ENCODE data around the gene FBXO3.

The FBXO3 gene

DNA sequence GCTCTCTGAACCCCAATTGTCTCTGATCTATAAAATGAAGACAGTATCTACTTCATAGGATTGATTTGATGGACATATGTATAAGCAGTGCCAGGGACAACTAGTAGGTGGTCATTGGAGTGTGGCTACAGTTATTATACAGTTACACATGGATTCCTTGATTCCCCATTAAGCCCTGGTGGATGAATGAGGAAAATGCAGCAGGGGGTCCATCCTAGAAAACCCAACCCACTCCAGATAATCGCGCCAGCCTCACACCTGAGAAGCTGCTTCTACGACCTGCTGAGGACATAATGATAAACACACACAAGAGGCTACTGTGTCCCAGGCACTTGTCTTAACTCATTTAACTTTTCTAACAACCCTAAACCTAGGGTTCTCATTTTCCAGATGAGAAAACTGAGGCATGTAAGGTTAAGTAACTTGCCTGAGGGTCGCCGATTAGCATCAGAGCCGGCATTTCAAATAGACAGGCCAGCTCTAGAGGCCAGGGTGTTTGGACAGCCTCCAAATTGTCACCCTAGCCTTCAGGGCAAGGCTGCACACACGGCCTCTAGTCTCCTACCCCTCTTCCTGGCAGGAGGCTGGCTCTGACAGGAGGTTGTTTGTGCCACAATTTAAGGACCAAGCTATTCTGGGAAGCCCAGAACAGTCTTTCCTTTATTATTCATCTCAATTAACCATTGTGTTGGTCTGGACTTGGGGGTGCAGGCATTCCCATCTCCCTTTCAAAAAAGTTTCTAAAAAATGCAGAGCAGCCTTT, 69.9 kb downstream of the FBXO3 start:
- no peak for DNase-seq (ENCODE audit: insufficient read length, low spot score)
- no peak for FAIRE-seq
- no peak for TF ChIP-seq PAX5 (IDR thresholded peaks at IDR 0.05; ENCODE audit: insufficient read depth, low read length, severe bottlenecking)
- no peak for TF ChIP-seq POLR2A (IDR thresholded peaks at IDR 0.05; ENCODE audit: low read depth, low read length)
- no peak for TF ChIP-seq POU2F2 (IDR thresholded peaks at IDR 0.05; ENCODE audit: low read depth, low read length)
- TF ChIP-seq SPI1 (IDR thresholded peaks at IDR 0.05; ENCODE audit: low read depth, low read length): no peak
- no peak for TF ChIP-seq TAF1 (IDR thresholded peaks at IDR 0.05; ENCODE audit: low read depth, low read length)
- TF ChIP-seq POLR2AphosphoS5 (IDR thresholded peaks at IDR 0.05; ENCODE audit: low read depth, low read length): no peak

GRCh38 chr11:33703788-33704187, 70.5 kb downstream of the FBXO3 start:
- DNase-seq (ENCODE audit: insufficient read length, low spot score) (no peak), FAIRE-seq (no peak)
- TF ChIP-seq PAX5 (IDR thresholded peaks at IDR 0.05; ENCODE audit: insufficient read depth, low read length, severe bottlenecking) (no peak), POLR2AphosphoS5 (IDR thresholded peaks at IDR 0.05; ENCODE audit: low read depth, low read length) (no peak), SPI1 (IDR thresholded peaks at IDR 0.05; ENCODE audit: low read depth, low read length) (no peak), TAF1 (IDR thresholded peaks at IDR 0.05; ENCODE audit: low read depth, low read length) (no peak), POU2F2 (IDR thresholded peaks at IDR 0.05; ENCODE audit: low read depth, low read length) (no peak), POLR2A (IDR thresholded peaks at IDR 0.05; ENCODE audit: low read depth, low read length) (no peak)

DNA sequence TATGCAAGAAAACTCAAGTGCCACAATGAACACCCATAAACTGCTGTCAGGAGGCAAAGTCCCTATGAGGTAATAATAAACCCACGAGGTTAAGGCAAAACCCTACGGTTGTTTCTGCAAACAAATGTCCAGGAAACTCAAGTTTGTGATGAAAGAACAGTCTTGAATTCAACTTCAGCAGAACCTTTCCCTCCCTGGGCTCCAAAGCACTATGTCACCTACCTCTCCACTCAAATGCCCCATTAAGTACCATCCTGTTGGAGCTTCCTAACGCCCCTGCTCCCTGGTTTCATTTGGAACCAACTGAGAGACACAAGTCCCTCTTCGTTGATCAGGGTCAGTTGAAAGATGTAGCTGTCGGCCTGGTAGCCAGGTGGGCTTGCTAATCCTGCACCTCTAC, 71.1 kb downstream of the FBXO3 start:
- DNase-seq (ENCODE audit: insufficient read length, low spot score) (no peak), FAIRE-seq (no peak)
- TF ChIP-seq SPI1 (IDR thresholded peaks at IDR 0.05; ENCODE audit: low read depth, low read length) (no peak), PAX5 (IDR thresholded peaks at IDR 0.05; ENCODE audit: insufficient read depth, low read length, severe bottlenecking) (no peak), POLR2AphosphoS5 (IDR thresholded peaks at IDR 0.05; ENCODE audit: low read depth, low read length) (no peak), POU2F2 (IDR thresholded peaks at IDR 0.05; ENCODE audit: low read depth, low read length) (no peak), POLR2A (IDR thresholded peaks at IDR 0.05; ENCODE audit: low read depth, low read length) (no peak), TAF1 (IDR thresholded peaks at IDR 0.05; ENCODE audit: low read depth, low read length) (no peak)

DNA sequence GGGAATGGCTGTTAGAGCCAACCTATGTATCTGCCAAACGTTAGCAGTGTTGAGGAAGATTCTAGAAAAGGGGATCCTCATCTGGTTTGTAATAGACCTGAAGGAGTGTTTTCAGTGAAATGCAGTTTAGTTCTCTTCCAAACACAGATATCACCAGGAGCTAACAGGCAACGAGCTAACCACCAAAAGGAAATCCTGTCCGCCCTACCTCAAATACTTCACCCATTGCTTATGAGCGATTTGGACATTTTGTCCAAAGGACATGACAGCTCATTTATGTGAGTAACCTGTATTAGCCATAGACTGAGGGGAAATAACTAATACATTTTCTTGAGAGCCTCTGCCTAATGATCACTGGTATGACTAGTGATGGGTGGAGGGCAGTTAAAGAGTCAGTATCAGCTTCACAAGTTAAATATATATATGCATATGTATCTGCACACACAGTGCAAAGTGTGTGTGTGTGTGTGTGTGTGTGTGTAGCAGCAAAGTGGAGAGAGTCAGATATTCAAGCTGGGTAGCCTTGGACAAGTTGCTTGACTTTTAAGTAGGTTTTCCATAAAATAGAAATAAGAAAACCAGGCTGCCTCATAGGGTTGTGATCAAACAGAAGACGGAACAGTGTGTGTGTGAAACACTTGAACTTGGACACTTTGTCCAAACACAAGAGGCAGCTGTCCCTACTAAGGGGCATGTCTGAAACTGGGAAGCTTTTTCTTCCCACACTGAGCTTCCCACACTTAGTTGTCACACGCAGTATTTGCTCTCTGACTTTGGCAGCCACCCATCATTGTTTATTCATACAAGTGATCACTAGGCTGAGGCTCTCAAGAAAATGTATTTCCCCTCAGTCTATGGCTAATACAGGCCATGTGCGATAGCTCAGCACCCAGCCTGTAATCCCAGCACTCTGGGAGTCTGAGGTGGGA, 72.8 kb downstream of the FBXO3 start:
- DNase-seq (ENCODE audit: insufficient read length, low spot score) (no peak), FAIRE-seq (peak; percentile 23)
- TF ChIP-seq TAF1 (IDR thresholded peaks at IDR 0.05; ENCODE audit: low read depth, low read length) (no peak), POLR2A (IDR thresholded peaks at IDR 0.05; ENCODE audit: low read depth, low read length) (no peak), POU2F2 (IDR thresholded peaks at IDR 0.05; ENCODE audit: low read depth, low read length) (no peak), SPI1 (IDR thresholded peaks at IDR 0.05; ENCODE audit: low read depth, low read length) (no peak), POLR2AphosphoS5 (IDR thresholded peaks at IDR 0.05; ENCODE audit: low read depth, low read length) (no peak), PAX5 (IDR thresholded peaks at IDR 0.05; ENCODE audit: insufficient read depth, low read length, severe bottlenecking) (no peak)

DNA sequence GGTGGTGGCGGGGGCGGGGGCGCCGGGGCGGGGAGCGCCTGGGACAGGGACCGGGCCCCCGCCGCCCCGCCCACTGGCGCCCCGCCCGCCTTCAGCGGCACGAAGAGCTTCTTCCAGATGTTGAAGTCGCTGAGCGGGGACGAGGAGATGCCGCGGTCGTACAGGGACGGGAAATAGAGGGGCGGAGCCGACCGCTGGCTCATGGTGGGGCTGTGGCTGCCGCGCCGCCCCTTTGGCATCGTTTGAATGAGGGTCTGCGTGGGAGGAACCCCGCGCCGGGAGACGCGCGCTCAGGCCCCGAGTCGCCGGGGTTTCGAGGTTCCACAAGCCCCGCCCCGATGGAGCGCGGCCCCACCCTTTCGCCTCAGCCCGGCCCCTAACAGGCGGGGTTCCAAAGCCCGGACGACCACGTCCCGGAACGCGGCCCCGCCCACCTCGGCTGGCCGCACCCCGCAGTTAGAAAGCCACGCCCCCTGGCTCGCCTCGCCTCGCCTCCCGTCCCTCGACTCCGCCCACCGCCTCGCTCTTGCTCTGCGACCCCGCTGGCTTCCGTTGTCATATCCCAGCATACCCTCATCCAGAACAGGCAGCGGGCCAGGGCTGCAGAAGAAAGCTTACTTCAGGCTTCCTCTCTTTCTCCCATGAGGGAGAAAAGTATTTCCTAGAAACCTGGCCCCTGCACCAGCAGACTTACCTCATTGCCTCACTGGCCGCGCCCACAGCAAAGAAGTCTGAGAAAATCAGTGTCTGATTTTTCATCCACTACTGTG, 73.6 kb downstream of the FBXO3 start, which contains the start of gene C11orf91:
Gene C11orf91, minus strand, starts transcription at position 325 of the 770 bp plus-strand sequence. Its CDS starts 86 bp downstream, at position 239.
- TF ChIP-seq TAF1 (IDR thresholded peaks at IDR 0.05; ENCODE audit: low read depth, low read length) (no peak), POU2F2 (IDR thresholded peaks at IDR 0.05; ENCODE audit: low read depth, low read length) (no peak), PAX5 (IDR thresholded peaks at IDR 0.05; ENCODE audit: insufficient read depth, low read length, severe bottlenecking) (no peak), SPI1 (IDR thresholded peaks at IDR 0.05; ENCODE audit: low read depth, low read length) (no peak), POLR2A (IDR thresholded peaks at IDR 0.05; ENCODE audit: low read depth, low read length) (no peak), POLR2AphosphoS5 (IDR thresholded peaks at IDR 0.05; ENCODE audit: low read depth, low read length) (no peak)
- FAIRE-seq: peak; percentile 95
- DNase-seq (ENCODE audit: insufficient read length, low spot score): peak; percentile 88

DNA sequence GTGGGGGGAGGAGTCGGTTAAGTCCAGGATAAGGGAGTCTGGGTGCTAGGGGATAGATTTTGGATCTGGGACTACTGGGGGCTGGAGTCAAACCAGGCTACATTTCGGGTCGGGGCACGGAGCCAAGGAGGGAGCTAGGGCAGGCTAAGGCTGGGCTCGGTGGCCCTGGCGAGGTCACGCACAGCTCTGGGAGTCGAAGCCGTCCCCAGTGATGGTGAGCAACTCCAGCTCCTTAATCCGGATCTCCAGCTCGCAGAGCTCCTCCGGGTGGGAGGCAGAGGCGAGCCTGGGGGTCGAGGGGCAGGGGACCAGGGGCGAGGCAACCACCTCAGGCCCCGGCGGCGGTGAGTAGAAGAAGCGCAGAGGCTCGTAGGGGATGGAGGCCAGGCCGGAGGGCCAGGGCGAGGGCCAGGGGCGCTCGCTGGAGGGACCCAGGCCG, 74.2 kb downstream of the FBXO3 start:
- FAIRE-seq: no peak
- TF ChIP-seq POLR2AphosphoS5 (IDR thresholded peaks at IDR 0.05; ENCODE audit: low read depth, low read length) (no peak), PAX5 (IDR thresholded peaks at IDR 0.05; ENCODE audit: insufficient read depth, low read length, severe bottlenecking) (no peak), SPI1 (IDR thresholded peaks at IDR 0.05; ENCODE audit: low read depth, low read length) (no peak), POU2F2 (IDR thresholded peaks at IDR 0.05; ENCODE audit: low read depth, low read length) (no peak), TAF1 (IDR thresholded peaks at IDR 0.05; ENCODE audit: low read depth, low read length) (no peak), POLR2A (IDR thresholded peaks at IDR 0.05; ENCODE audit: low read depth, low read length) (no peak)
- DNase-seq (ENCODE audit: insufficient read length, low spot score): no peak

- TF ChIP-seq PAX5 (IDR thresholded peaks at IDR 0.05; ENCODE audit: insufficient read depth, low read length, severe bottlenecking) (no peak), SPI1 (IDR thresholded peaks at IDR 0.05; ENCODE audit: low read depth, low read length) (no peak), POLR2AphosphoS5 (IDR thresholded peaks at IDR 0.05; ENCODE audit: low read depth, low read length) (no peak), POU2F2 (IDR thresholded peaks at IDR 0.05; ENCODE audit: low read depth, low read length) (no peak), POLR2A (IDR thresholded peaks at IDR 0.05; ENCODE audit: low read depth, low read length) (no peak), TAF1 (IDR thresholded peaks at IDR 0.05; ENCODE audit: low read depth, low read length) (no peak)
- DNase-seq (ENCODE audit: insufficient read length, low spot score) (no peak), FAIRE-seq (no peak)
Observed at GRCh38 chr11:33699515-33700062, 74.7 kb downstream of the FBXO3 start.

DNA sequence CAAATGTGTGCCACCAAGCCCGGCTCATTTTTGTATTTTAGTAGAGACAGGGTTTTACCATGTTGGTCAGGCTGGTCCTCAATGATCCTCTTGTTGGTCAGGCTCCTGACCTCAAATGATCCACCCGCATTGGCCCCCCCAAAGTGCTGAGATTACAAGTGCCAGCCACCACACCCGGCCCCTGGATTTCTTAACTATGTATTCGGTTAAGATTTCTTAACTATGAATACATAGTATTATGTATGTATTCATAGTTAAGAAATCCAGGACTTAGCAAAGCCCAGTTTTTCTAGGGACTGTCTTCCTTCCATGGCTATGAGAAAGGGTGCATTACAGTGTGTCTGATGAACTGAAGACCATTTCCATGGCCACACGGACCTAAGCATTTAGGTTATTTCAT, 75.4 kb downstream of the FBXO3 start:
- TF ChIP-seq POLR2A (IDR thresholded peaks at IDR 0.05; ENCODE audit: low read depth, low read length) (no peak), POLR2AphosphoS5 (IDR thresholded peaks at IDR 0.05; ENCODE audit: low read depth, low read length) (no peak), TAF1 (IDR thresholded peaks at IDR 0.05; ENCODE audit: low read depth, low read length) (no peak), PAX5 (IDR thresholded peaks at IDR 0.05; ENCODE audit: insufficient read depth, low read length, severe bottlenecking) (no peak), SPI1 (IDR thresholded peaks at IDR 0.05; ENCODE audit: low read depth, low read length) (no peak), POU2F2 (IDR thresholded peaks at IDR 0.05; ENCODE audit: low read depth, low read length) (no peak)
- no peak for FAIRE-seq
- DNase-seq (ENCODE audit: insufficient read length, low spot score): no peak

Data from GM12891 (cell line).